Sciatic nerve (tissue), 2 donors: Measurements from ENCODE around the gene NHP2. TPM values are rescaled to one million over a fixed set of nuclear protein-coding genes. Genes with fewer than 3 reads are reported as not detected.
A peak's percentile ranks its signal among the peaks of the same experiment; 100 is the strongest.

Experiments used
- ATAC-seq: fragments of 200-7000 bp; cut with Tn5 transposase; one replicate; pipeline ENCODE4 v1.9.1; 2020; ENCODE audit warnings: mild to moderate bottlenecking, moderate library complexity
- DNase-seq: peaks from one replicate; pipeline ENCODE4 v3.0.0-alpha.2; 2020; ENCODE audit warnings: low spot score
- intact Hi-C: fragments of 100-400 bp; cut with DNase I; formaldehyde crosslinking; loops from one replicate; pipeline ENCODE4 v1.14.2; 2022
- total RNA-seq: library from RNA; stranded (reverse); fragmentation: NEBNext Ultra II Directional; extraction: Animal tissue kit (Norgen Biotek cat#: 25700); gene quantifications from one replicate; pipeline ENCODE4 v1.2.1, GENCODE V29; 2021
- donor health status: DM: no; HTN: no; CAD: no.
- donor health status: DM: no; HTN: no; CAD: no.

NHP2 gene
- total RNA-seq, 1 donor from 2014 or later = 65.0 TPM

- ATAC-seq (no peak), DNase-seq (no peak)
- intact Hi-C loops = no loop called here
These were observed 26.6 kb upstream of the NHP2 start for GRCh38 chr5:178180141-178180863.

- intact Hi-C loops = no loop called here
- DNase-seq = no peak
- no peak for ATAC-seq
These were observed 23.9 kb upstream of the NHP2 start for GRCh38 chr5:178177569-178177968.

- DNase-seq = no peak
- no peak for ATAC-seq
- intact Hi-C loops = no loop called here
These were observed 23.1 kb upstream of the NHP2 start for GRCh38 chr5:178176791-178177190.

- ATAC-seq = no peak
- DNase-seq = no peak
- intact Hi-C loops = no loop called here
These were observed 20.8 kb upstream of the NHP2 start for GRCh38 chr5:178174456-178174855.

GRCh38 chr5:178170455-178170854 lies 16.8 kb upstream of the NHP2 start:
- no peak for ATAC-seq
- intact Hi-C loops = no loop called here

GRCh38 chr5:178165581-178165980 lies 11.9 kb upstream of the NHP2 start:
- intact Hi-C loops = no loop called here
- DNase-seq = no peak

More at GRCh38 chr5:178170455-178170854, 16.8 kb upstream of the NHP2 start:
- no peak for DNase-seq

GRCh38 chr5:178163772-178164735 lies 10.4 kb upstream of the NHP2 start:
- ATAC-seq (peak; percentile 95), DNase-seq (peak; percentile 92)
- intact Hi-C loops = loop anchor here (5.0 kb wide), 1 partner anchor 87 kb away; no protein-coding TSS in a partner anchor

More at GRCh38 chr5:178165581-178165980, 11.9 kb upstream of the NHP2 start:
- ATAC-seq = no peak

- intact Hi-C loops = loop anchor here (5.0 kb wide), 1 partner anchor 85 kb away; no protein-coding TSS in a partner anchor
- ATAC-seq (no peak), DNase-seq (no peak)
These were observed 8.8 kb upstream of the NHP2 start for GRCh38 chr5:178162481-178162880.

- no peak for ATAC-seq
- intact Hi-C loops = loop anchor here (5.0 kb wide), 1 partner anchor 83 kb away; no protein-coding TSS in a partner anchor
- no peak for DNase-seq
These were observed 6.5 kb upstream of the NHP2 start for GRCh38 chr5:178160176-178160575.

- no peak for ATAC-seq
- DNase-seq = no peak
- intact Hi-C loops = no loop called here
These were observed 1.4 kb upstream of the NHP2 start for GRCh38 chr5:178155065-178155464.

GRCh38 chr5:178152491-178153444 lies 917 bp downstream of the NHP2 start:
- intact Hi-C loops = no loop called here
- DNase-seq (no peak), ATAC-seq (no peak)

- no peak for DNase-seq
- intact Hi-C loops = no loop called here
- no peak for ATAC-seq
These were observed 2.5 kb downstream of the NHP2 start for GRCh38 chr5:178150977-178151734.

- DNase-seq (no peak), ATAC-seq (no peak)
- intact Hi-C loops = no loop called here
These were observed 4.3 kb downstream of the NHP2 start for GRCh38 chr5:178149199-178149932.

- ATAC-seq (no peak), DNase-seq (no peak)
- intact Hi-C loops = no loop called here
These were observed 6.3 kb downstream of the NHP2 start for GRCh38 chr5:178147406-178147805.

- intact Hi-C loops = no loop called here
- peak; percentile 69 for DNase-seq
- peak; percentile 54 for ATAC-seq
These were observed 7.5 kb downstream of the NHP2 start for GRCh38 chr5:178145965-178146820.

- ATAC-seq (no peak), DNase-seq (no peak)
- intact Hi-C loops = no loop called here
These were observed 9.8 kb downstream of the NHP2 start for GRCh38 chr5:178143901-178144300.

- ATAC-seq = no peak
- intact Hi-C loops = no loop called here
- DNase-seq = no peak
These were observed 10.4 kb downstream of the NHP2 start for GRCh38 chr5:178143246-178143645.
